ENCODE data around the gene SYNCRIP. TPM values are rescaled to one million over a fixed set of nuclear protein-coding genes. Genes with fewer than 3 reads are reported as not detected.
A peak's percentile ranks its signal among the peaks of the same experiment; 100 is the strongest.

SYNCRIP gene
- total RNA-seq, 1 donor from 2014 or later = 96.8 TPM

- Mint-ChIP-seq H3K4me3 (ENCODE audit: unreplicated experiment) (no peak overlapping the region), H3K27ac (ENCODE audit: unreplicated experiment) (peak overlapping the region; percentile 1), H3K36me3 (ENCODE audit: low read depth, unreplicated experiment) (peaks cover 4% of the 10 kb centered on the region), H3K9me3 (ENCODE audit: unreplicated experiment) (no peaks in the 10 kb centered on the region), H3K4me1 (ENCODE audit: unreplicated experiment) (no peaks in the 10 kb centered on the region), H3K27me3 (ENCODE audit: unreplicated experiment) (no peaks in the 10 kb centered on the region)
- DNase-seq (ENCODE audit: low spot score) = no peak
- no peak for TF ChIP-seq CTCF (IDR thresholded peaks at IDR 0.05; ENCODE audit: unreplicated experiment)
Observed at GRCh38 chr6:85600713-85601313, 41.9 kb downstream of the SYNCRIP start.

- Mint-ChIP-seq H3K27me3 (ENCODE audit: unreplicated experiment) (peaks cover 8% of the 10 kb centered on the region), H3K36me3 (ENCODE audit: low read depth, unreplicated experiment) (peaks cover 3% of the 10 kb centered on the region), H3K9me3 (ENCODE audit: unreplicated experiment) (no peaks in the 10 kb centered on the region), H3K27ac (ENCODE audit: unreplicated experiment) (peak overlapping the region; percentile 96), H3K4me1 (ENCODE audit: unreplicated experiment) (peaks cover 16% of the 10 kb centered on the region), H3K4me3 (ENCODE audit: unreplicated experiment) (peak overlapping the region; percentile 97)
- no peak for TF ChIP-seq CTCF (IDR thresholded peaks at IDR 0.05; ENCODE audit: unreplicated experiment)
- no peak for DNase-seq (ENCODE audit: low spot score)
Observed at GRCh38 chr6:85594197-85594930, 48.3 kb downstream of the SYNCRIP start.

GRCh38 chr6:85593438-85594196, 49.1 kb downstream of the SYNCRIP start, which contains the start of gene SNX14:
TSS of gene SNX14 (minus strand) at chr6:85593858. CDS start at chr6:85593718, 140 bp downstream.
- H3K4me3 Mint-ChIP-seq (ENCODE audit: unreplicated experiment) = peak within 1 kb of the TSS; percentile 97
- no peaks in the 10 kb centered on the region for H3K9me3 Mint-ChIP-seq (ENCODE audit: unreplicated experiment)
- DNase-seq (ENCODE audit: low spot score) = peak; percentile 89
- TF ChIP-seq CTCF (IDR thresholded peaks at IDR 0.05; ENCODE audit: unreplicated experiment) = no peak
- H3K36me3 Mint-ChIP-seq (ENCODE audit: low read depth, unreplicated experiment) = peaks cover 3% of the 10 kb centered on the region
- H3K4me1 Mint-ChIP-seq (ENCODE audit: unreplicated experiment) = peaks cover 16% of the 10 kb centered on the region
- H3K27ac Mint-ChIP-seq (ENCODE audit: unreplicated experiment) = peak within 1 kb of the TSS; percentile 96
- peaks cover 8% of the 10 kb centered on the region for H3K27me3 Mint-ChIP-seq (ENCODE audit: unreplicated experiment)

GRCh38 chr6:85592033-85592432, 50.7 kb downstream of the SYNCRIP start:
- Mint-ChIP-seq H3K27ac (ENCODE audit: unreplicated experiment) (peak overlapping the region; percentile 33), H3K27me3 (ENCODE audit: unreplicated experiment) (peaks cover 8% of the 10 kb centered on the region), H3K9me3 (ENCODE audit: unreplicated experiment) (no peaks in the 10 kb centered on the region), H3K4me1 (ENCODE audit: unreplicated experiment) (peaks cover 16% of the 10 kb centered on the region), H3K36me3 (ENCODE audit: low read depth, unreplicated experiment) (peaks cover 3% of the 10 kb centered on the region), H3K4me3 (ENCODE audit: unreplicated experiment) (peak overlapping the region; percentile 97)
- TF ChIP-seq CTCF (IDR thresholded peaks at IDR 0.05; ENCODE audit: unreplicated experiment) = no peak
- DNase-seq (ENCODE audit: low spot score) = no peak
